HCT116 (cell line): ENCODE measurements around the gene SLC29A1.

Source experiments
- EGR1 ChIP-seq: IDR thresholded peaks from 2 replicates; pipeline ENCODE4 v1.6.1; 2012; ENCODE audit warnings: low read depth
- EZH2 ChIP-seq: fragments of 200-600 bp; sonication (generic); IDR thresholded peaks from 2 replicates; pipeline ENCODE4 v1.6.1; 2017; ENCODE audit warnings: antibody characterized with exemption, mixed run types
- POLR2AphosphoS5 ChIP-seq: IDR thresholded peaks from 2 replicates; pipeline ENCODE4 v1.6.1; 2011; ENCODE audit warnings: mild to moderate bottlenecking, low read depth, low read length, moderate library complexity
- RAD21 ChIP-seq: IDR thresholded peaks from 2 replicates; pipeline ENCODE4 v1.6.1; 2012; ENCODE audit warnings: low read depth, mild to moderate bottlenecking
- REST ChIP-seq: IDR thresholded peaks from 2 replicates; pipeline ENCODE4 v1.6.1; 2012; ENCODE audit warnings: low read depth
- SP1 ChIP-seq: IDR thresholded peaks from 2 replicates; pipeline ENCODE4 v1.6.1; 2012; ENCODE audit warnings: low read depth
- SRF ChIP-seq: IDR thresholded peaks from 2 replicates; pipeline ENCODE4 v1.6.1; 2012; ENCODE audit warnings: low read depth
- ZNF274 ChIP-seq: fragments of 200-500 bp; sonication (Bioruptor generic); IDR thresholded peaks from 2 replicates; pipeline ENCODE4 v1.6.1; 2014; ENCODE audit warnings: mild to moderate bottlenecking, low read depth, low read length, inconsistent platforms
- TF ChIP-seq, protein P1 (sequence below), 3 experiments: fragments of 200-600 bp in 1 of 3; sonication (generic) in 1 of 3; IDR thresholded peaks in 2 of 3; conservative IDR thresholded peaks in 1 of 3; 2 replicates each; pipeline ENCODE4 v1.5.1; 2012 to 2017; ENCODE audit warnings: low read depth in 2 of 3, low read length in 2 of 3, antibody characterized with exemption in 1 of 3, borderline replicate concordance in 1 of 3, control low read depth in 1 of 3, mild to moderate bottlenecking in 1 of 3, mixed read lengths in 1 of 3, mixed run types in 1 of 3, moderate library complexity in 1 of 3; ENCODE audit not compliant: insufficient read depth in 1 of 3
- TF ChIP-seq, protein P2 (sequence below): IDR thresholded peaks from 2 replicates; pipeline ENCODE4 v1.6.1; 2012

DNA sequence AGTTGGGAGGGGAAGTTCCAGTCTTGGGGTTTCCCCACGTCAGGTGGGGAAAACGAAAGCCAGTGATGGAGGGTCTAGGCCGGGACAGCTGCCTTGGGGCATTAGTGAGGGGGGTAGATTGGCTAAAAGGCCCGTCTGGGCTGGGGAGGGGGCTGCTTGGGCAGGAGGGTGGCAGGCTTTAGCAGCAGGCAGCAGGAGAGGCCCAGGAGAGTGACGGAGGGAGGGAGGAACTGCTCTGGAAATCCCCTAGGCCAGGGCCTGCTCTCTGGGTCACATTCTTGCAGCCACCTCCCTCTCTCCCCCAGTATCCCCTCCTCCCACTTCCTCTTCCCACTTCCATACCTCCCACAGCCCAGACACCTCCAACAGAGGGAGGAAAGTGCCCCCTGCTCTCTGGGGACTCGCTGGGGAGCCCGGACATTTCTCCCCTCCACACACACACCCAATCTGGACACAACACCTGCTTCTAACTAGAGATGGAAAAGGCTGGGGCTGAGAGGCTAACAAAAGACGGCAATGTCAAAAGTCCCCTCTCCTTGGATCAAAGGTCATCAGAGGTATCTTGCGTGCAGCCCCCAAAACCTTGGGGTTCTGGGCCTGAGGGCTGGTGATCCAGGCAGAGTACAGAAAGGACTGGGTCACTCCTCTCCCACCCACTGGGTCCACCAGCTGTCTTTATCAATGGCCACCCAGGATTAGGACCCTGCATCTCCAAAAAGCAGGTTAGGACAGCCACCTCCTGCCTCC, 40.1 kb downstream of the SLC29A1 start:
- TF ChIP-seq, protein P1, sequence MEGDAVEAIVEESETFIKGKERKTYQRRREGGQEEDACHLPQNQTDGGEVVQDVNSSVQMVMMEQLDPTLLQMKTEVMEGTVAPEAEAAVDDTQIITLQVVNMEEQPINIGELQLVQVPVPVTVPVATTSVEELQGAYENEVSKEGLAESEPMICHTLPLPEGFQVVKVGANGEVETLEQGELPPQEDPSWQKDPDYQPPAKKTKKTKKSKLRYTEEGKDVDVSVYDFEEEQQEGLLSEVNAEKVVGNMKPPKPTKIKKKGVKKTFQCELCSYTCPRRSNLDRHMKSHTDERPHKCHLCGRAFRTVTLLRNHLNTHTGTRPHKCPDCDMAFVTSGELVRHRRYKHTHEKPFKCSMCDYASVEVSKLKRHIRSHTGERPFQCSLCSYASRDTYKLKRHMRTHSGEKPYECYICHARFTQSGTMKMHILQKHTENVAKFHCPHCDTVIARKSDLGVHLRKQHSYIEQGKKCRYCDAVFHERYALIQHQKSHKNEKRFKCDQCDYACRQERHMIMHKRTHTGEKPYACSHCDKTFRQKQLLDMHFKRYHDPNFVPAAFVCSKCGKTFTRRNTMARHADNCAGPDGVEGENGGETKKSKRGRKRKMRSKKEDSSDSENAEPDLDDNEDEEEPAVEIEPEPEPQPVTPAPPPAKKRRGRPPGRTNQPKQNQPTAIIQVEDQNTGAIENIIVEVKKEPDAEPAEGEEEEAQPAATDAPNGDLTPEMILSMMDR (IDR thresholded peaks at IDR 0.05 in 2 of 3, conservative IDR thresholded peaks at IDR 0.05 in 1 of 3; ENCODE audit: borderline replicate concordance in 1 of 3, insufficient read depth in 1 of 3, low read depth in 2 of 3, low read length in 2 of 3): no peak
- TF ChIP-seq EZH2: no peak
- TF ChIP-seq, protein P2, sequence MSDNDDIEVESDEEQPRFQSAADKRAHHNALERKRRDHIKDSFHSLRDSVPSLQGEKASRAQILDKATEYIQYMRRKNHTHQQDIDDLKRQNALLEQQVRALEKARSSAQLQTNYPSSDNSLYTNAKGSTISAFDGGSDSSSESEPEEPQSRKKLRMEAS: no peak
- no peak for TF ChIP-seq SRF
- TF ChIP-seq POLR2AphosphoS5: no peak
- TF ChIP-seq EGR1: no peak
- TF ChIP-seq RAD21: no peak
- TF ChIP-seq SP1: no peak
- TF ChIP-seq REST: no peak
- no peak for TF ChIP-seq ZNF274
